Aorta (tissue), 5 donors: ENCODE results near the gene HBEGF. TPM values are rescaled to one million over a fixed set of nuclear protein-coding genes. Genes with fewer than 3 reads are reported as not detected.

Experiments used
- ATAC-seq: fragments of 200-7000 bp; cut with Tn5 transposase; one replicate; pipeline ENCODE4 v1.9.1; 2022; ENCODE audit warnings: moderate library complexity; ENCODE audit not compliant: low FRiP score
- DNase-seq, 2 donors: peaks; one replicate each; pipeline ENCODE4 v3.0.0-alpha.2; 2020
- H3K27ac ChIP-seq, 2 donors: one replicate each; pipeline ENCODE4 v1.5.1; 2013; ENCODE audit warnings: low read length in 2 of 2, mild to moderate bottlenecking in 2 of 2, moderate library complexity in 2 of 2, control low read depth in 1 of 2, inconsistent platforms in 1 of 2, low read depth in 1 of 2
- H3K27me3 ChIP-seq, 2 donors: one replicate each; pipeline ENCODE4 v1.6.1; 2013; ENCODE audit warnings: control low read depth in 1 of 2, low read length in 1 of 2, mild to moderate bottlenecking in 1 of 2, moderate library complexity in 1 of 2; ENCODE audit not compliant: insufficient read depth in 2 of 2, control insufficient read depth in 1 of 2
- H3K36me3 ChIP-seq, 2 donors: one replicate each; pipeline ENCODE4 v1.6.1; 2013; ENCODE audit warnings: control low read depth in 1 of 2, low read length in 1 of 2, mild to moderate bottlenecking in 1 of 2; ENCODE audit not compliant: insufficient read depth in 2 of 2, control insufficient read depth in 1 of 2
- H3K4me1 ChIP-seq, 2 donors: one replicate each; pipeline ENCODE4 v1.6.1; 2013; ENCODE audit warnings: low read length in 2 of 2, control low read depth in 1 of 2, mild to moderate bottlenecking in 1 of 2, moderate library complexity in 1 of 2; ENCODE audit not compliant: insufficient read depth in 2 of 2, control insufficient read depth in 1 of 2
- H3K4me3 ChIP-seq, 2 donors: one replicate each; pipeline ENCODE4 v1.5.1; 2013; ENCODE audit warnings: low read length in 2 of 2, control low read depth in 1 of 2, mild to moderate bottlenecking in 1 of 2
- H3K9me3 ChIP-seq: one replicate; pipeline ENCODE4 v1.6.1; 2013; ENCODE audit warnings: mild to moderate bottlenecking, low read length; ENCODE audit not compliant: control insufficient read depth
- WGBS, 2 donors: extraction: QIAGEN DNeasy Blood & Tissue Kit; methylation state at CpG; one replicate each; pipeline ENCODE4 v1.1.7; 2013; 5-methylcytosine and 5-hydroxymethylcytosine counted together
- intact Hi-C, 2 donors: fragments of 100-400 bp; cut with DNase I; formaldehyde crosslinking; loops; one replicate each; pipeline versions ENCODE4 v1.14.2 to v1.15.0; 2022
- polyA plus RNA-seq, 2 donors: library from polyadenylated mRNA; stranded (reverse); fragments of 200-250 nt; gene quantifications; one replicate each; pipeline ENCODE4 v1.2.3, GENCODE V29; 2013
- total RNA-seq, 2 donors: library from RNA; stranded (reverse); fragmentation: NEBNext Ultra II Directional; extraction: Animal tissue kit (Norgen Biotek cat#: 25700); gene quantifications; one replicate each; pipeline ENCODE4 v1.2.1, GENCODE V29; 2021
- donor health status: healthy with polysubstance abuse.
- donor health status: Bipolar disorder and iron deficiency.
- donor health status: DM: no; HTN: no; CAD: no.
- donor health status: DM: no; HTN: no; CAD: no.
- donor health status: DM: yes; HTN: yes; CAD: no.

Gene HBEGF
- total and polyA plus RNA-seq, 4 donors, result 2.0 to 30.2 (median 8.4) TPM

DNA sequence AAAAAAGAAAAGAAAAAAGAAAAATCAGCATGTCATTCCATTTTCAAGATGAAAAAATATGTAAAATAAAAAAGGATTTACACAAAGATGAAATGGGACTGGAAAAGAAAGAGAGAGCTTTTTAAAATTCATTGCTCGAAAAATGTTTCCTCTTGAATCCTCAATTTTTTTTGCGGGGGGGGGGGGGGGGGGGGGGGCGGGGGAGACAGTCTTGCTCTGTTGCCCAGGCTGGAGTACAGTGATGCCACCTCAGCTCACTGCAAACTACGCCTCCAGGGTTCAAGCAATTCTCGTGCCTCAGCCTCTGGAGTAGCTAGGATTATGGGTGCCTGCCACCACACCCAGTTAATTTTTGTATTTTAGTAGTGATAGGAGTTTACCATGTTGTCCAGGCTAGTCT lies 60.0 kb downstream of the HBEGF start:
- Histone ChIP-seq H3K27ac (no peak overlapping the region), H3K36me3 (peaks cover 0 to 2% of the 10 kb centered on the region in 2 donors), H3K27me3 (no peaks in the 10 kb centered on the region), H3K9me3 (no peaks in the 10 kb centered on the region), H3K4me3 (no peak overlapping the region), H3K4me1 (no peaks in the 10 kb centered on the region)
- ATAC-seq (no peak), DNase-seq (no peak)
- intact Hi-C loops, result no loop called here
- 87 to 93% methylated on average over 4 to 5 of the region's 5 CpGs for WGBS, 2 donors

DNA sequence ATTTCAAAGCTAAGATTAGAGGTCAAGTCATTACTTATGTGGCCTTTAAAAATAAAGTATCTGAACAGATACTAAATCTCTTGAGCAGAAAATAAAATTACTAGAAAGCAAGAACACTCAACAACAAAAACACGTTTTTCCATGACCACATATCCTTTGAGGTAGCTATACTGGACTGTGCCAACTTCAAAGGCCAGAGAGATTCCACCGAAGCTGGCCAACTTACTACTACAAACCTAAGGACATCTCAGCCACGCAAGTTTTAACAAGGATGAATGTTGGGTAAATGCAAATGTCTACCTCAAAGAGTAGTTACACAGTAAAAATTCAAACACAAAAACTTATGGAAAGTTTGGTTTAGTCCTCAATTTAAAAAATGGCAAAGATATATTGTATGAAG lies 62.4 kb downstream of the HBEGF start:
- Histone ChIP-seq H3K27me3 (no peaks in the 10 kb centered on the region), H3K36me3 (peaks cover 0 to 2% of the 10 kb centered on the region in 2 donors), H3K27ac (no peak overlapping the region), H3K9me3 (no peaks in the 10 kb centered on the region), H3K4me1 (no peaks in the 10 kb centered on the region), H3K4me3 (no peak overlapping the region)
- WGBS, 2 donors, result 88 to 95% methylated on average over 3 of the region's 3 CpGs
- intact Hi-C loops, result no loop called here
- DNase-seq (no peak), ATAC-seq (no peak)

Other genes with a start within 250 kb of the HBEGF start
- 10 to 100 TPM; 46.2 to 50.0 TPM for gene PURA, start 232.5 kb downstream of the HBEGF start, total RNA-seq
- 10 to 100 TPM in 1 of 2 donors, 1 to 10 TPM in 1; 5.2 to 14.0 TPM for gene PURA, start 232.5 kb downstream of the HBEGF start, polyA plus RNA-seq
- 10 to 100 TPM; 26.5 to 29.1 TPM for gene IGIP, start 220.7 kb downstream of the HBEGF start, total RNA-seq
- 10 to 100 TPM; 12.9 to 20.7 TPM for gene IGIP, start 220.7 kb downstream of the HBEGF start, polyA plus RNA-seq
- gene CYSTM1, start 171.4 kb downstream of the HBEGF start, total RNA-seq, result 10 to 100 TPM; 44.7 to 56.5 TPM
- gene CYSTM1, start 171.4 kb downstream of the HBEGF start, polyA plus RNA-seq, result 100 to 1,000 TPM in 1 of 2 donors, 10 to 100 TPM in 1; 73.1 to 179 TPM
- gene PFDN1, start 43.5 kb downstream of the HBEGF start, total RNA-seq, result 10 to 100 TPM; 31.8 to 43.6 TPM
- gene PFDN1, start 43.5 kb downstream of the HBEGF start, polyA plus RNA-seq, result 10 to 100 TPM; 74.1 to 89.5 TPM
- not detected for gene SLC4A9, start 13.6 kb upstream of the HBEGF start, total RNA-seq
- not detected for gene SLC4A9, start 13.6 kb upstream of the HBEGF start, polyA plus RNA-seq
- 100 to 1,000 TPM; 112 to 138 TPM for gene ANKHD1, start 55.2 kb upstream of the HBEGF start, total RNA-seq
- 10 to 100 TPM; 17.0 to 77.2 TPM for gene ANKHD1, start 55.2 kb upstream of the HBEGF start, polyA plus RNA-seq
- 10 to 100 TPM in 1 of 2 donors, 1 to 10 TPM in 1; 5.4 to 14.2 TPM for gene EIF4EBP3, start 201.1 kb upstream of the HBEGF start, total RNA-seq
- gene EIF4EBP3, start 201.1 kb upstream of the HBEGF start, polyA plus RNA-seq, result 10 to 100 TPM; 27.8 to 37.5 TPM
- 10 to 100 TPM; 23.7 to 32.5 TPM for gene SRA1, start 210.9 kb upstream of the HBEGF start, total RNA-seq
- 10 to 100 TPM; 23.2 to 49.6 TPM for gene SRA1, start 210.9 kb upstream of the HBEGF start, polyA plus RNA-seq
- gene APBB3, start 218.0 kb upstream of the HBEGF start, total RNA-seq, result 10 to 100 TPM; 32.9 to 48.3 TPM
- gene APBB3, start 218.0 kb upstream of the HBEGF start, polyA plus RNA-seq, result 10 to 100 TPM; 10.9 to 66.9 TPM
- 10 to 100 TPM; 38.9 to 43.4 TPM for gene SLC35A4, start 218.2 kb upstream of the HBEGF start, total RNA-seq
- 10 to 100 TPM; 24.9 to 25.5 TPM for gene SLC35A4, start 218.2 kb upstream of the HBEGF start, polyA plus RNA-seq